Heart right ventricle (tissue), 16 donors: ENCODE data around the gene LRMDA. TPM values are rescaled to one million over a fixed set of nuclear protein-coding genes. Genes with fewer than 3 reads are reported as not detected.

ENCODE experiments used
- ATAC-seq, 8 donors: fragments of 200-7000 bp; cut with Tn5 transposase; one replicate each; pipeline ENCODE4 v1.9.1; 2020; ENCODE audit warnings: mild to moderate bottlenecking in 8 of 8, moderate library complexity in 8 of 8, moderate number of reproducible peaks in 1 of 8
- DNase-seq, 2 donors: peaks; one replicate each; pipeline ENCODE4 v3.0.0-alpha.2; 2020
- H3K27ac ChIP-seq, 10 donors: fragments of 200-600 bp; sonication (generic) in 2 of 10; one replicate each; pipeline versions ENCODE4 v1.5.0 to v1.8.0; 2020 to 2022; ENCODE audit warnings: mild to moderate bottlenecking in 3 of 10
- H3K27me3 ChIP-seq, 7 donors: fragments of 200-600 bp; one replicate each; pipeline ENCODE4 v1.8.0; 2021 to 2022; ENCODE audit warnings: mild to moderate bottlenecking in 2 of 7
- H3K36me3 ChIP-seq, 9 donors: fragments of 200-600 bp; sonication (generic) in 1 of 9; one replicate each; pipeline versions ENCODE4 v1.5.0 to v1.8.0; 2020 to 2022; ENCODE audit warnings: mild to moderate bottlenecking in 2 of 9
- H3K4me1 ChIP-seq, 9 donors: fragments of 200-600 bp; sonication (generic) in 1 of 9; one replicate each; pipeline versions ENCODE4 v1.5.0 to v1.8.0; 2020 to 2022; ENCODE audit warnings: mild to moderate bottlenecking in 4 of 9
- H3K4me3 ChIP-seq, 10 donors: fragments of 200-600 bp; sonication (generic) in 2 of 10; one replicate each; pipeline versions ENCODE4 v1.5.0 to v1.8.0; 2020 to 2022; ENCODE audit warnings: mild to moderate bottlenecking in 7 of 10, moderate library complexity in 2 of 10
- H3K9me3 ChIP-seq, 11 donors: fragments of 200-600 bp in 10 of 11; sonication (generic) in 2 of 11; one replicate each; pipeline versions ENCODE4 v1.5.0 to v1.8.0; 2013 to 2022; ENCODE audit warnings: mild to moderate bottlenecking in 2 of 11, control low read depth in 1 of 11, moderate library complexity in 1 of 11
- WGBS, 2 donors: extraction: QIAGEN DNeasy Blood & Tissue Kit; methylation state at CpG; one replicate each; pipeline ENCODE4 v1.1.7; 2013; ENCODE audit warnings: inconsistent platforms in 1 of 2; 5-methylcytosine and 5-hydroxymethylcytosine counted together
- intact Hi-C, 10 donors: fragments of 100-400 bp; cut with DNase I; formaldehyde crosslinking; loops; one replicate each; pipeline versions ENCODE4 v1.11.1 to v1.14.2; 2022
- polyA plus RNA-seq, 2 donors: library from polyadenylated mRNA; stranded (reverse); fragments of 200-250 nt; gene quantifications; one replicate each; pipeline ENCODE4 v1.2.3, GENCODE V29; 2013
- total RNA-seq, 10 donors: library from RNA; stranded (reverse); fragmentation: NEBNext Ultra II Directional in 3 of 10; extraction: Animal tissue kit (Norgen Biotek cat#: 25700) in 3 of 10; gene quantifications; one replicate each; pipeline versions ENCODE4 v1.2.1 to v1.2.4, GENCODE V29; 2021 to 2023
- TF ChIP-seq, protein P1 (sequence below), 9 donors: fragments of 200-600 bp; sonication (generic) in 2 of 9; IDR thresholded peaks; one replicate each; pipeline versions ENCODE4 v1.5.0 to v1.8.0; 2021 to 2022; ENCODE audit warnings: antibody characterized with exemption in 9 of 9, mild to moderate bottlenecking in 5 of 9, moderate library complexity in 1 of 9
- donor health status: Arrhythmogenic right ventricular cardiomyopathy.
- donor health status: ischemic (EF 13 %, LVEDD 7.1; RV severe dilation, severe dysfunction).
- donor health status: healthy with polysubstance abuse.
- donor health status: DM: no; HTN: yes; CAD: no.
- donor health status: DM: no; HTN: no; CAD: no.
- donor health status: ischemic (EF 25% LVEDD 6.9; RV normal size, moderate dysfunction).
- donor health status: ischemic (EF 25% LVEDD 5.7; RV mildly dilated, moderate dysfunction).
- donor health status: healthy.
- donor health status: DM: yes; HTN: yes; CAD: no.
- donor health status: Ischemic cardiomyopathy.
- donor health status: ischemic (EF 35%, LVEDD 5.7; RV mildly dilated, moderate dysfunction).
- donor health status: nonischemic (EF 11% LVEDD 7.7; RV severe dilation, severe dysfunction).
- donor health status: DM: yes; HTN: yes; CAD: no.
- donor health status: PGD.
- donor health status: ischemic (EF 29% LVEDD 5.4; RV normal size, mild dysfunction).
- donor health status: nonischemic (EF 23%, LVEDD 6.1; RV moderate dilation, normal function).

LRMDA gene
- total and polyA plus RNA-seq, 12 donors = 4.0 to 59.8 (median 12.7) TPM

DNA sequence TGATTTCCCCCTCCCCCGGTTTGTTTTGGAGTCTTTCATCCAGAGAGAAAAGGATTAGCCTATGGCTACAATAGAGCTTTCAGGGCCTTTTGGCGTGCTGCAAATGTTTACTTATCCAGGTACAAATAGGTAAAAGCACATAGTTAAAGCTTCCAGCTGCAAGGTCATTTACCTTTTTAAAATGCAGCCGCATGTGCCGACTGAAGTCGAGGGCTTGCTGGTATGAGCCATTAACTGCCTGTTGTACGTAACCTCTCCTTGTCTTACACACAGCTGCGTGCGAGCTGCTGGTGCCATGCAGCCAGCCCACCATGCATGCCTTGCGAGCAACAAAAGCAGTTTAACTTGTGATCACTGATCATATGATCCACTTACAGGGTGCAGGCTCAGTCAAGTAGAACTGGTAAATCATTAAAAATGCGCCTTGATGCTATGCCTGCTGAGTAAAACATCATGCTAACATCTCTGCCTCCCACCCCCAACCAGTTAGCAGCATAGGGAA is 866.4 kb downstream of the LRMDA start:
- Histone ChIP-seq H3K9me3 (no peaks in the 10 kb centered on the region), H3K36me3 (no peaks in the 10 kb centered on the region), H3K27ac (no peak overlapping the region), H3K4me1 (peaks cover 0 to 11% (median 1%) of the 10 kb centered on the region in 9 donors), H3K27me3 (no peaks in the 10 kb centered on the region), H3K4me3 (no peak overlapping the region)
- ATAC-seq = no peak
- TF ChIP-seq, protein P1, sequence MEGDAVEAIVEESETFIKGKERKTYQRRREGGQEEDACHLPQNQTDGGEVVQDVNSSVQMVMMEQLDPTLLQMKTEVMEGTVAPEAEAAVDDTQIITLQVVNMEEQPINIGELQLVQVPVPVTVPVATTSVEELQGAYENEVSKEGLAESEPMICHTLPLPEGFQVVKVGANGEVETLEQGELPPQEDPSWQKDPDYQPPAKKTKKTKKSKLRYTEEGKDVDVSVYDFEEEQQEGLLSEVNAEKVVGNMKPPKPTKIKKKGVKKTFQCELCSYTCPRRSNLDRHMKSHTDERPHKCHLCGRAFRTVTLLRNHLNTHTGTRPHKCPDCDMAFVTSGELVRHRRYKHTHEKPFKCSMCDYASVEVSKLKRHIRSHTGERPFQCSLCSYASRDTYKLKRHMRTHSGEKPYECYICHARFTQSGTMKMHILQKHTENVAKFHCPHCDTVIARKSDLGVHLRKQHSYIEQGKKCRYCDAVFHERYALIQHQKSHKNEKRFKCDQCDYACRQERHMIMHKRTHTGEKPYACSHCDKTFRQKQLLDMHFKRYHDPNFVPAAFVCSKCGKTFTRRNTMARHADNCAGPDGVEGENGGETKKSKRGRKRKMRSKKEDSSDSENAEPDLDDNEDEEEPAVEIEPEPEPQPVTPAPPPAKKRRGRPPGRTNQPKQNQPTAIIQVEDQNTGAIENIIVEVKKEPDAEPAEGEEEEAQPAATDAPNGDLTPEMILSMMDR (IDR thresholded peaks at IDR 0.05) = no peak
- DNase-seq = no peak
- intact Hi-C loops = loop anchor here in 2 of 10 donors (10.0 kb wide), 2 partner anchors 113 to 707 kb away; no protein-coding TSS in a partner anchor
- 91 to 93% methylated on average over 10 of the region's 10 CpGs for WGBS, 2 donors

DNA sequence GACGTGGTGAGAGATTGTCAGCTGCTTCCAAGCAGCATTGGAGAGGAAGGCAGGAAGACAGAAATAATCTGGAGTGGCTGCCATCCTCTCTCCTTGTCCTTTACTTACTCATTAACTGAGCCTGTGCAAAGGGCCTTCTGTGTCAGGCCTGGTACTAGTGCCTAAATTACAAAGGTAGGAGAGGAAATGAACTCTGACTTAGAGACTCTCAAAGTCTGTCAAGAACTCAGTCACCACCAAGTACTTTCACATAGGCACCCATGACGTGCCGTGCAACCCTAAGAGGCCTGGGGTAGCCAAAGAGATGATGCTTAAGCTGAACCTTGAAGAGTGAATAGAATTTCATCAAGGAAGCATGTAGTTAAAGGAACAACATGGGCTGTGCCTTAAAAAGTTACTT is 866.9 kb downstream of the LRMDA start:
- intact Hi-C loops = loop anchor here in 2 of 10 donors (10.0 kb wide), 2 partner anchors 114 to 706 kb away; no protein-coding TSS in a partner anchor

DNA sequence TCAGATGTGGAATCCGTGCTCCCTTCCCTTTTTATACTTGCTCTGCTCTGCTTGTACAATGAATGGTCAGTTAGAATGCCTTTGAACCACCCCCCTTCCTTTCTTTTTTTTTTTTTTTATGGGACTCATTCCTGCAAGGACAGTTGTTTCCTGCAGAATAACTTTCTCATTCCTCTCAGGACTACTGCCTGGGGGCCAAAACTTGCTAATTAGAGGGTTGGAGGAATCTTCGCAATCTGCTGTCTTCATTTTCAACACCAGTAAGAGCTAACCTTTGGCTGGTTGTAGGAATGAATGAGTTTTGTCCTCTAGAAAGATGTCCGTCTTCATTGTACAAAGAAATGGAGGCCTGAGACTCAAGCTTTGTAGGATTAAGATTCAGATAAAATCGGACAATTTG is 868.1 kb downstream of the LRMDA start:
- H3K27me3 ChIP-seq = no peaks in the 10 kb centered on the region
- peaks cover 0 to 26% (median 13%) of the 10 kb centered on the region in 9 donors for H3K4me1 ChIP-seq
- no peaks in the 10 kb centered on the region for H3K36me3 ChIP-seq
- H3K4me3 ChIP-seq = no peak overlapping the region
- no peaks in the 10 kb centered on the region for H3K9me3 ChIP-seq
- WGBS, 2 donors = 91 to 93% methylated on average over 4 of the region's 4 CpGs
- TF ChIP-seq, protein P1 (IDR thresholded peaks at IDR 0.05) = no peak
- H3K27ac ChIP-seq = no peak overlapping the region
- intact Hi-C loops = loop anchor here in 2 of 10 donors (10.0 kb wide), 2 partner anchors 115 to 705 kb away; no protein-coding TSS in a partner anchor
- DNase-seq = no peak
- no peak for ATAC-seq

More for the DNA sequence above, 866.9 kb downstream of the LRMDA start:
- TF ChIP-seq, protein P1 (IDR thresholded peaks at IDR 0.05) = no peak
- DNase-seq (no peak), ATAC-seq (no peak)
- Histone ChIP-seq H3K4me1 (peaks cover 0 to 16% (median 6%) of the 10 kb centered on the region in 9 donors), H3K36me3 (no peaks in the 10 kb centered on the region), H3K9me3 (no peaks in the 10 kb centered on the region), H3K27ac (no peak overlapping the region), H3K27me3 (no peaks in the 10 kb centered on the region), H3K4me3 (no peak overlapping the region)
- WGBS, 2 donors = 85 to 90% methylated on average over 3 of the region's 3 CpGs

DNA sequence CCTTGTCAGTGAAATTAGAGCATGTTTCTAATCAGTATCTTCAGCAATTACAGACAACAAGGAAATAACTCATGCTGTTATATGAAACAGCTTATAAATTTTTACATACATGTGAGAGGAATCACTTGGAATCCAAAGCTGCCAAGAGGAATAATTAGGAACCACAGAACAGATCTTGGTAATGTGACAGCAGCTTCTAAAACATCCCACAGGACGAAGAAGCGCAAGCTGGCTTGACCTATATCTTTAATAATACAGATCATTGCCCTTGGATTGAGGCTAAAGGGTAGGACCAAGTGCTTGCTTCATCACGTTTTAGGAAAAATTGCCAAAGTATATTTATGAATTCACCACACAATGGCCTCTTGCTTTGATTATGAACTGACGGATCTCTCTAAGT is 869.8 kb downstream of the LRMDA start:
- no peak overlapping the region for H3K27ac ChIP-seq
- DNase-seq (no peak), ATAC-seq (no peak)
- peaks cover 0 to 26% (median 13%) of the 10 kb centered on the region in 9 donors for H3K4me1 ChIP-seq
- TF ChIP-seq, protein P1 (IDR thresholded peaks at IDR 0.05) = no peak
- 86 to 89% methylated on average over 4 of the region's 4 CpGs for WGBS, 2 donors
- H3K9me3 ChIP-seq = no peaks in the 10 kb centered on the region
- no peaks in the 10 kb centered on the region for H3K27me3 ChIP-seq
- H3K36me3 ChIP-seq = no peaks in the 10 kb centered on the region
- no peak overlapping the region for H3K4me3 ChIP-seq
- intact Hi-C loops = loop anchor here in 9 of 10 donors (5.0 to 10.0 kb wide), 9 partner anchors 134 to 906 kb away; partner anchors contain the start of gene ZNF503 (in 2 of the 9)
